Peyer's patch (tissue), 4 donors: Measurements from ENCODE around the gene ENTPD6.
"Not testable (repeated sequence)": the region's sequence is repeated elsewhere in the genome, so short reads cannot be mapped to it uniquely, and the experiment has no call there.

Source experiments
- POLR2A ChIP-seq, 2 donors: fragments of 450-650 bp; IDR thresholded peaks; one replicate each; pipeline ENCODE4 v1.5.1; 2017; ENCODE audit warnings: antibody characterized with exemption in 2 of 2, mild to moderate bottlenecking in 2 of 2, moderate library complexity in 2 of 2
- TF ChIP-seq, protein P1 (sequence below), 6 experiments: fragments of 450-650 bp in 4 of 6; fragments of 200-600 bp in 2 of 6; sonication (generic) in 1 of 6; IDR thresholded peaks; one replicate each; pipeline ENCODE4 v1.5.1; 2017 to 2019; ENCODE audit warnings: antibody characterized with exemption in 6 of 6, mild to moderate bottlenecking in 3 of 6, moderate library complexity in 1 of 6

DNA sequence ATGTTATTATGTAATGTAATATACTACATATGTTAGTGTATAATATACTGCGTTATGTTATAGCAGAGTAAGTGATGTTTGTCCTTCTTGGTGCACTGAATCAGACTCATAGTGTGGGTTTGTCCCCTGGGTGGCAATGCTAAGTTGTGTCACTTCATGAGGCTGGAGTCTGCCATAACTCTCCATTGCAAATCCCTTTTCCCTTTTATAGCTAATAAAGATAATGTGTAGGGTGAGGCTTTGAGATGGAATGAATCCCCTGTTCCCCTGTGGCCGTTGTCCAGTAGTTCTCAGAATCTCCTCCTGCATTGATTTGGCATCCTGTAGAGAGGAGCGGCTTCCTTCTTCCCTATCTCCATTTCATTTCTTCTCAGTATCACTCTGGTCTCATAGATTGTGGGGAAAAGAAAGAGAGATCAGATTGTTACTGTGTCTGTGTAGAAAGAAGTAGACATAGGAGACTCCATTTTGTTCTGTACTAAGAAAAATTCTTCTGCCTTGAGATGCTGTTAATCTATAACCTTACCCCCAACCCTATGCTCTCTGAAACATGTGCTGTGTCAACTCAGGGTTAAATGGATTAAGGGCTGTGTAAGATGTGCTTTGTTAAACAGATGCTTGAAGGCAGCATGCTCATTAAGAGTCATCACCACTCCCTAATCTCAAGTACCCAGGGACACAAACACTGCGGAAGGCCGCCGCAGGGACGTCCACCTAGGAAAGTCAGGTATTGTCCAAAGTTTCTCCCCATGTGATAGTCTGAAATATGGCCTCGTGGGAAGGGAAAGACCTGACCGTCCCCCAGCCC is 45.5 kb downstream of the ENTPD6 start:
- not testable (repeated sequence) for TF ChIP-seq POLR2A (IDR thresholded peaks at IDR 0.05)
- TF ChIP-seq, protein P1, sequence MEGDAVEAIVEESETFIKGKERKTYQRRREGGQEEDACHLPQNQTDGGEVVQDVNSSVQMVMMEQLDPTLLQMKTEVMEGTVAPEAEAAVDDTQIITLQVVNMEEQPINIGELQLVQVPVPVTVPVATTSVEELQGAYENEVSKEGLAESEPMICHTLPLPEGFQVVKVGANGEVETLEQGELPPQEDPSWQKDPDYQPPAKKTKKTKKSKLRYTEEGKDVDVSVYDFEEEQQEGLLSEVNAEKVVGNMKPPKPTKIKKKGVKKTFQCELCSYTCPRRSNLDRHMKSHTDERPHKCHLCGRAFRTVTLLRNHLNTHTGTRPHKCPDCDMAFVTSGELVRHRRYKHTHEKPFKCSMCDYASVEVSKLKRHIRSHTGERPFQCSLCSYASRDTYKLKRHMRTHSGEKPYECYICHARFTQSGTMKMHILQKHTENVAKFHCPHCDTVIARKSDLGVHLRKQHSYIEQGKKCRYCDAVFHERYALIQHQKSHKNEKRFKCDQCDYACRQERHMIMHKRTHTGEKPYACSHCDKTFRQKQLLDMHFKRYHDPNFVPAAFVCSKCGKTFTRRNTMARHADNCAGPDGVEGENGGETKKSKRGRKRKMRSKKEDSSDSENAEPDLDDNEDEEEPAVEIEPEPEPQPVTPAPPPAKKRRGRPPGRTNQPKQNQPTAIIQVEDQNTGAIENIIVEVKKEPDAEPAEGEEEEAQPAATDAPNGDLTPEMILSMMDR (IDR thresholded peaks at IDR 0.05) = not testable (repeated sequence)
